SK-N-SH (cell line): ENCODE measurements around the gene ITPRID1. TPM values are rescaled to one million over a fixed set of nuclear protein-coding genes. Genes with fewer than 3 reads are reported as not detected.

Experiments
- CTCF ChIA-PET: fragments of 300-600, 350-600 bp; formaldehyde crosslinking; extraction: SDS; loops from one replicate; lab custom pipeline; 2021; lab: Yijun Ruan, JAX
- POLR2A ChIA-PET: fragments of 350-600 bp; sonication (Branson Sonifier 250); formaldehyde crosslinking; extraction: SDS; loops from one replicate; lab custom pipeline; 2020; ENCODE audit warnings: antibody characterized with exemption, inconsistent platforms; lab: Yijun Ruan, JAX
- DNase-seq: peaks from one replicate; pipeline ENCODE4 v3.0.0; 2012
- H2AFZ ChIP-seq: fragments of 200-600 bp; sonication (generic); 2 replicates; pipeline ENCODE4 v1.8.1; 2016; ENCODE audit warnings: antibody characterized with exemption, mild to moderate bottlenecking, low read depth
- H3F3A ChIP-seq: fragments of 200-600 bp; sonication (generic); replicated peaks from 2 replicates; pipeline ENCODE3; 2016; ENCODE audit warnings: antibody characterized with exemption, mild to moderate bottlenecking; ENCODE audit not compliant: insufficient read depth
- H3K27ac ChIP-seq, 2 experiments: fragments of 200-500 bp in 1 of 2; fragments of 200-600 bp in 1 of 2; sonication (Bioruptor generic) in 1 of 2; sonication (generic), shearing (Covaris generic) in 1 of 2; 2 replicates each; pipeline versions ENCODE4 v1.5.1 to v1.6.1; 2014 to 2016; ENCODE audit warnings: low read depth in 2 of 2, inconsistent platforms in 1 of 2, low read length in 1 of 2, mild to moderate bottlenecking in 1 of 2, mixed read lengths in 1 of 2
- H3K27me3 ChIP-seq: fragments of 200-600 bp; sonication (generic), shearing (Covaris generic); 2 replicates; pipeline ENCODE4 v1.6.1; 2016; ENCODE audit warnings: mixed run types; ENCODE audit not compliant: insufficient read depth
- H3K36me3 ChIP-seq, 2 experiments: fragments of 200-500 bp in 1 of 2; fragments of 200-600 bp in 1 of 2; sonication (Bioruptor generic) in 1 of 2; sonication (generic) in 1 of 2; replicated peaks in 1 of 2; 2 replicates each; pipeline versions ENCODE3 to v1.5.1; 2014 to 2016; ENCODE audit warnings: low read length in 1 of 2, mild to moderate bottlenecking in 1 of 2; ENCODE audit not compliant: insufficient read depth in 2 of 2, control insufficient read depth in 1 of 2
- H3K4me1 ChIP-seq, 2 experiments: fragments of 200-500 bp in 1 of 2; fragments of 200-600 bp in 1 of 2; sonication (Bioruptor generic) in 1 of 2; sonication (generic), shearing (Covaris generic) in 1 of 2; 2 replicates each; pipeline versions ENCODE4 v1.5.1 to v1.6.1; 2014 to 2016; ENCODE audit warnings: low read depth in 1 of 2, low read length in 1 of 2, mixed run types in 1 of 2; ENCODE audit not compliant: insufficient read depth in 2 of 2, control insufficient read depth in 1 of 2
- H3K4me2 ChIP-seq: fragments of 200-600 bp; sonication (generic), shearing (Covaris generic); 2 replicates; pipeline ENCODE4 v1.6.1; 2017; ENCODE audit warnings: mixed run types
- H3K4me3 ChIP-seq, 2 experiments: fragments of 200-500 bp in 1 of 2; fragments of 200-600 bp in 1 of 2; sonication (Bioruptor generic) in 1 of 2; sonication (generic), shearing (Covaris generic) in 1 of 2; 2 replicates each; pipeline versions ENCODE4 v1.5.1 to v1.8.1; 2014 to 2016; ENCODE audit warnings: low read depth in 2 of 2, inconsistent platforms in 1 of 2, low read length in 1 of 2, mild to moderate bottlenecking in 1 of 2, mixed read lengths in 1 of 2, moderate library complexity in 1 of 2
- H3K79me2 ChIP-seq: fragments of 200-600 bp; sonication (generic); 2 replicates; pipeline ENCODE4 v1.8.1; 2017; ENCODE audit warnings: mild to moderate bottlenecking; ENCODE audit not compliant: insufficient read depth
- H3K9ac ChIP-seq: fragments of 200-600 bp; sonication (generic); 2 replicates; pipeline ENCODE4 v1.6.1; 2017; ENCODE audit warnings: mixed run types
- H3K9me2 ChIP-seq: fragments of 200-600 bp; sonication (generic); 2 replicates; pipeline ENCODE4 v1.6.1; 2017; ENCODE audit warnings: mixed run types
- H3K9me3 ChIP-seq: fragments of 200-600 bp; sonication (generic); 2 replicates; pipeline ENCODE4 v1.6.1; 2017; ENCODE audit warnings: mixed run types, mild to moderate bottlenecking, moderate library complexity
- H4K20me1 ChIP-seq: fragments of 200-600 bp; sonication (generic); 2 replicates; pipeline ENCODE4 v1.6.1; 2017; ENCODE audit warnings: mild to moderate bottlenecking, mixed run types; ENCODE audit not compliant: insufficient read depth
- CHD2 ChIP-seq: fragments of 150-350 bp; IDR thresholded peaks from 2 replicates; pipeline ENCODE4 v1.6.1; 2018; ENCODE audit warnings: low read length; ENCODE audit not compliant: partially characterized antibody
- ELF1 ChIP-seq: IDR thresholded peaks from 2 replicates; pipeline ENCODE4 v1.4.0; 2012
- EP300 ChIP-seq, 2 experiments: IDR thresholded peaks; 2 replicates each; pipeline versions ENCODE4 v1.4.0 to v1.6.1; 2012; ENCODE audit warnings: borderline replicate concordance in 1 of 2, low read depth in 1 of 2, low read length in 1 of 2
- EZH2phosphoT487 ChIP-seq: fragments of 200-600 bp; sonication (generic); IDR thresholded peaks from 2 replicates; pipeline ENCODE4 v1.6.1; 2017; ENCODE audit warnings: low read depth, mixed run types, mild to moderate bottlenecking, antibody characterized with exemption, moderate library complexity, borderline replicate concordance
- FOSL2 ChIP-seq: IDR thresholded peaks from 2 replicates; pipeline ENCODE4 v1.4.0; 2012; ENCODE audit warnings: low read depth, mild to moderate bottlenecking, moderate library complexity, borderline replicate concordance
- FOXJ3 ChIP-seq: sonication (generic); formaldehyde crosslinking; IDR thresholded peaks from 2 replicates; pipeline ENCODE4 v1.5.1; 2020; ENCODE audit warnings: mild to moderate bottlenecking, missing genetic modification reagents
- GATA2 ChIP-seq: sonication (generic); formaldehyde crosslinking; IDR thresholded peaks from 2 replicates; pipeline ENCODE4 v1.5.0; 2020; ENCODE audit warnings: mild to moderate bottlenecking, missing genetic modification reagents
- JUND ChIP-seq: IDR thresholded peaks from 2 replicates; pipeline ENCODE4 v1.4.0; 2012
- NFIC ChIP-seq: IDR thresholded peaks from 2 replicates; pipeline ENCODE4 v1.4.0; 2012; ENCODE audit warnings: borderline replicate concordance
- PBX3 ChIP-seq: IDR thresholded peaks from 2 replicates; pipeline ENCODE4; 2012
- RCOR1 ChIP-seq: fragments of 150-350 bp; IDR thresholded peaks from 2 replicates; pipeline ENCODE4 v1.6.1; 2017; ENCODE audit warnings: antibody characterized with exemption, low read length
- RXRA ChIP-seq: IDR thresholded peaks from 2 replicates; pipeline ENCODE4 v1.4.0; 2012; ENCODE audit warnings: low read depth, mild to moderate bottlenecking, borderline replicate concordance
- SIN3A ChIP-seq: IDR thresholded peaks from 2 replicates; pipeline ENCODE4 v1.6.1; 2012; ENCODE audit warnings: low read depth, mild to moderate bottlenecking, low read length, moderate library complexity, borderline replicate concordance
- TAF1 ChIP-seq: IDR thresholded peaks from 2 replicates; pipeline ENCODE4 v1.6.1; 2012; ENCODE audit warnings: low read depth, mild to moderate bottlenecking, low read length, moderate library complexity, borderline replicate concordance
- TEAD4 ChIP-seq: IDR thresholded peaks from 2 replicates; pipeline ENCODE4 v1.4.0; 2012; ENCODE audit warnings: mild to moderate bottlenecking, borderline replicate concordance; ENCODE audit not compliant: insufficient read depth
- USF1 ChIP-seq: IDR thresholded peaks from 2 replicates; pipeline ENCODE4 v1.4.0; 2012; ENCODE audit warnings: low read depth, borderline replicate concordance
- WGBS: methylation state at CpG from one replicate; pipeline ENCODE4 v1.1.6; 2017; ENCODE audit warnings: low lambda C conversion rate; 5-methylcytosine and 5-hydroxymethylcytosine counted together
- polyA plus RNA-seq, 3 experiments: library from polyadenylated mRNA; depleted of rRNA; stranded (reverse); fragments of >200 nt; gene quantifications; 2 replicates each; pipeline ENCODE4 v1.2.3, GENCODE V29; 2012

Gene ITPRID1
- polyA plus RNA-seq, 1 of the 3 experiments (the other 2 are of a cell fraction): not detected

DNA sequence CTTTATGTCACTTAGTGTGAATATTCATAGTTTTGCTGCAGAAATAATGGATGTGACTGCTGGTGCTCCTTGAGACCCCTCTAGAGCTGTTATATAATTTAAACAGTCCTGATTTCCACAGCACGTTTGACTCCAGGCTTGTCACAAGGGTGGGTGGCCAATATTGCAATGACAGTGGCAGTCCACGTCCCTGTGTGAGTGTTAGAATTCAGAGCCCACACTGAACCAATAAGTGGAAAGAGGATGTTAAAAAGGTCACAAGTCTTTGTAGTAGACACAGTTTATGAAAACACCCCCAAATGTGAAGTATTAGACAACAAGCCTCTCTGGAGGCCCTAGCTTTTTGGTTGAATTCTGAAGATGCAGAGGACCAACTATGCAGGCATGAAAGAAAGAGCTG, 175.1 kb downstream of the ITPRID1 start (continued):
- no peak for TF ChIP-seq USF1
- TF ChIP-seq FOSL2: no peak
- no peak for TF ChIP-seq EP300 (IDR thresholded peaks at IDR 0.05; ENCODE audit: borderline replicate concordance in 1 of 2, low read depth in 1 of 2, low read length in 1 of 2)
- no peak for TF ChIP-seq CHD2
- TF ChIP-seq RXRA: no peak
- TF ChIP-seq ELF1: no peak
- no peak for TF ChIP-seq GATA2 (CRISPR knock-in tag)
- TF ChIP-seq EZH2phosphoT487: no peak

- no peak for DNase-seq
- H3K27ac ChIP-seq: no peak overlapping the region
- no peaks in the 10 kb centered on the region for H3F3A ChIP-seq
- H3K9me3 ChIP-seq: no peaks in the 10 kb centered on the region
- 6% methylated on average over 2 of the region's 2 CpGs for WGBS
- H3K9me2 ChIP-seq: no peaks in the 10 kb centered on the region
- H3K9ac ChIP-seq: no peak overlapping the region
- no peaks in the 10 kb centered on the region for H3K36me3 ChIP-seq
- no peak overlapping the region for H3K4me2 ChIP-seq
- H3K79me2 ChIP-seq: no peaks in the 10 kb centered on the region
- peaks cover 18% of the 10 kb centered on the region; the same call in 1 of the 2 replicates for H3K27me3 ChIP-seq
- H3K4me3 ChIP-seq: no peak overlapping the region
- no peak overlapping the region for H2AFZ ChIP-seq
- CTCF ChIA-PET: interaction anchor here (0.7 kb wide), 1 partner anchor 557 kb away, joined by 3 read pairs; no protein-coding TSS in a partner anchor
- no peak for TF ChIP-seq TEAD4
- no peak for TF ChIP-seq CHD2
- TF ChIP-seq EZH2phosphoT487: no peak
- TF ChIP-seq TAF1: no peak
- no peak for TF ChIP-seq NFIC
- no peak for TF ChIP-seq PBX3
- TF ChIP-seq USF1: no peak
- no peak for TF ChIP-seq SIN3A
- TF ChIP-seq RCOR1: no peak
- no peak for TF ChIP-seq FOSL2
- TF ChIP-seq JUND: no peak
- no peak for TF ChIP-seq FOXJ3
- no peaks in the 10 kb centered on the region for H4K20me1 ChIP-seq
- POLR2A ChIA-PET: no interaction called here
- no peaks in the 10 kb centered on the region for H3K4me1 ChIP-seq
Observed at GRCh38 chr7:31690935-31691334, 177.0 kb downstream of the ITPRID1 start.
